K562 (cell line): ENCODE data around the gene ZNF649. TPM values are rescaled to one million over a fixed set of nuclear protein-coding genes. Genes with fewer than 3 reads are reported as not detected.

Experiments used
- ATAC-seq: fragments of 200-7000 bp; cut with Tn5 transposase; 3 replicates; pipeline ENCODE4 v1.9.1; 2020; ENCODE audit warnings: moderate library complexity
- BruUV-seq: library from RNA; stranded (reverse); fragments of 400-500 nt; replicated peaks from 2 replicates; lab custom pipeline; 2021; lab: Mats Ljungman, UMichigan
- CTCF ChIA-PET: fragments of 300-600 bp; formaldehyde crosslinking; extraction: SDS; loops from one replicate; lab custom pipeline; 2021; ENCODE audit warnings: low intra/inter-chr PET ratio; lab: Yijun Ruan, JAX
- POLR2A ChIA-PET: fragments of 300-600, 350-650 bp; sonication (Branson Sonifier 250); formaldehyde crosslinking; extraction: SDS; loops from one replicate; lab custom pipeline; 2021; ENCODE audit warnings: antibody characterized with exemption, inconsistent platforms; lab: Yijun Ruan, JAX
- DNase-seq, 4 experiments: peaks; one replicate each; pipeline versions ENCODE4 v3.0.0 to v3.0.0-alpha.2; 2011 to 2018; ENCODE audit warnings: low spot score in 3 of 4, mixed read lengths in 3 of 4; ENCODE audit errors: extremely low read depth in 1 of 4
- FAIRE-seq: peaks from 2 replicates; lab custom pipeline; 2011; peaks lifted over from hg19 to GRCh38; lab: Jason Lieb, UNC
- H2AFZ ChIP-seq: 2 replicates; pipeline ENCODE4 v1.6.0; 2011; ENCODE audit warnings: low read depth, low read length, control low read depth, inconsistent platforms
- H3K27ac ChIP-seq: fragments of 200-600 bp; 3 replicates; pipeline ENCODE4 v1.8.0; 2011; ENCODE audit warnings: low read depth, mild to moderate bottlenecking, control low read depth, inconsistent platforms, low read length, moderate library complexity, mixed read lengths; ENCODE audit errors: extremely low read depth
- H3K27me3 ChIP-seq, 2 experiments: fragments of 300-600 bp in 1 of 2; 2 replicates in 1 of 2; 3 replicates in 1 of 2; pipeline versions ENCODE4 v1.6.0 to v1.8.0; 2011; ENCODE audit warnings: inconsistent platforms in 2 of 2, low read length in 2 of 2, mild to moderate bottlenecking in 1 of 2, mixed read lengths in 1 of 2, moderate library complexity in 1 of 2; ENCODE audit not compliant: control insufficient read depth in 2 of 2, insufficient read depth in 2 of 2
- H3K36me3 ChIP-seq: fragments of 300-600 bp; 3 replicates; pipeline ENCODE4 v1.8.0; 2011; ENCODE audit warnings: mild to moderate bottlenecking, low read length, inconsistent platforms; ENCODE audit not compliant: control insufficient read depth, insufficient read depth
- H3K4me1 ChIP-seq, 2 experiments: fragments of 200-600 bp in 1 of 2; replicated peaks in 1 of 2; 2 replicates in 1 of 2; 3 replicates in 1 of 2; pipeline versions ENCODE4 v1.5.1 to v1.8.0; 2011; ENCODE audit warnings: inconsistent platforms in 2 of 2, low read length in 2 of 2, mild to moderate bottlenecking in 1 of 2, mixed read lengths in 1 of 2, moderate library complexity in 1 of 2; ENCODE audit not compliant: control insufficient read depth in 2 of 2, insufficient read depth in 2 of 2
- H3K4me2 ChIP-seq: 2 replicates; pipeline ENCODE4 v1.6.1; 2011; ENCODE audit warnings: low read length, control low read depth, inconsistent platforms, mixed read lengths; ENCODE audit not compliant: insufficient read depth
- H3K4me3 ChIP-seq: fragments of 200-600 bp; sonication (generic), shearing (Covaris generic); 2 replicates; pipeline ENCODE4 v1.5.1; 2016; ENCODE audit warnings: control low read depth, inconsistent platforms
- H3K79me2 ChIP-seq: fragments of 200-600 bp; 3 replicates; pipeline ENCODE4 v1.8.0; 2011; ENCODE audit warnings: low read length, inconsistent platforms; ENCODE audit not compliant: control insufficient read depth, insufficient read depth
- H3K9ac ChIP-seq, 2 experiments: 2 replicates each; pipeline versions ENCODE4 v1.6.0 to v1.6.1; 2011; ENCODE audit warnings: low read depth in 2 of 2, low read length in 2 of 2, control low read depth in 1 of 2, inconsistent platforms in 1 of 2, mild to moderate bottlenecking in 1 of 2, mixed read lengths in 1 of 2; ENCODE audit not compliant: insufficient read depth in 1 of 2
- H3K9me1 ChIP-seq: one replicate; pipeline ENCODE4 v1.6.0; 2011; ENCODE audit warnings: inconsistent platforms, mild to moderate bottlenecking, low read length, moderate library complexity; ENCODE audit not compliant: control insufficient read depth, insufficient read depth
- H3K9me3 ChIP-seq: replicated peaks from 2 replicates; pipeline ENCODE4 v1.5.1; 2011; ENCODE audit warnings: low read depth, low read length, inconsistent platforms; ENCODE audit not compliant: control insufficient read depth, insufficient read depth
- H4K20me1 ChIP-seq: replicated peaks from 2 replicates; pipeline ENCODE4 v1.6.1; 2011; ENCODE audit warnings: low read length, inconsistent platforms, mixed read lengths; ENCODE audit not compliant: control insufficient read depth, insufficient read depth
- HINFP ChIP-seq: fragments of 450-650 bp; conservative IDR thresholded peaks from 2 replicates; pipeline ENCODE4 v1.6.1; 2016; ENCODE audit warnings: missing genetic modification characterization, low read depth, mild to moderate bottlenecking, control low read depth, missing compliant biosample characterization
- MCM2 ChIP-seq: fragments of 450-650 bp; IDR thresholded peaks from 2 replicates; pipeline ENCODE4 v1.6.1; 2017; ENCODE audit warnings: low read depth, mild to moderate bottlenecking
- PHF20 ChIP-seq: fragments of 450-650 bp; IDR thresholded peaks from 2 replicates; pipeline ENCODE4 v1.6.1; 2018; ENCODE audit not compliant: partially characterized antibody
- STAT6 ChIP-seq: sonication (generic); formaldehyde crosslinking; IDR thresholded peaks from 2 replicates; pipeline ENCODE4 v1.8.1; 2023; ENCODE audit warnings: mild to moderate bottlenecking, missing genetic modification reagents
- ZC3H8 ChIP-seq: fragments of 450-650 bp; IDR thresholded peaks from 2 replicates; pipeline ENCODE4 v1.6.1; 2017
- ZNF324 ChIP-seq: fragments of 250-450 bp; sonication (Bioruptor Pico); IDR thresholded peaks from 2 replicates; pipeline ENCODE4 v1.4.0; 2020; ENCODE audit warnings: mild to moderate bottlenecking
- ZNF507 ChIP-seq: conservative IDR thresholded peaks from 2 replicates; pipeline ENCODE4 v1.6.1; 2017; ENCODE audit warnings: missing genetic modification characterization, missing compliant biosample characterization
- ZNF696 ChIP-seq: fragments of 250-450 bp; sonication (Bioruptor Pico); conservative IDR thresholded peaks from 2 replicates; pipeline ENCODE4 v1.4.0; 2020; ENCODE audit warnings: mild to moderate bottlenecking, moderate library complexity
- in situ Hi-C: fragments of 300-500 bp; cut with MboI; formaldehyde crosslinking; loops from 4 replicates; pipeline ENCODE4 v1.15.0; 2018; ENCODE audit warnings: inconsistent platforms, mixed read lengths
- intact Hi-C: fragments of 100-400 bp; cut with micrococcal nuclease; formaldehyde crosslinking; loops from 2 replicates; pipeline ENCODE4 v1.14.2; 2022
- polyA plus RNA-seq, 8 experiments: library from polyadenylated mRNA; depleted of rRNA in 4 of 8; stranded (reverse) in 5 of 8; unstranded in 3 of 8; fragments of >200 nt; fragmentation: Nextera tagmentation in 2 of 8; fragmentation: Illumina TruSeq in 1 of 8; extraction: Ambion mirVana in 2 of 8; extraction: Trizol in 1 of 8; gene quantifications; 2 replicates each; pipeline versions ENCODE4 v1.2.1 to v1.2.3, GENCODE V29; 2011 to 2014; ENCODE audit warnings: inconsistent platforms in 1 of 8, missing spikeins in 1 of 8
- total RNA-seq, 7 experiments: library from RNA; depleted of rRNA in 6 of 7; stranded (reverse); fragments of >200 nt in 6 of 7; fragmentation: Illumina TruSeq in 2 of 7; extraction: Trizol in 2 of 7; gene quantifications; 2 replicates each; pipeline versions ENCODE4 v1.2.1 to v1.2.3, GENCODE V29; 2011 to 2021; ENCODE audit warnings: low replicate concordance in 1 of 7

ZNF649 gene
- total and polyA plus RNA-seq, 9 of the 15 experiments (the other 6 are each of a cell fraction or from before 2014, with no cell fraction given), result 1.4 to 14.9 (median 8.3) TPM

- Histone ChIP-seq H3K4me2 (no peak overlapping the region), H3K4me3 (no peak overlapping the region), H4K20me1 (no peaks in the 10 kb centered on the region), H3K36me3 (peaks cover 62% of the 10 kb centered on the region), H3K79me2 (no peaks in the 10 kb centered on the region; the same call in 2 of the 3 replicates), H2AFZ (no peak overlapping the region)
- in situ Hi-C loops (no loop called here), intact Hi-C loops (no loop called here)
- CTCF ChIA-PET, result no interaction called here
- TF ChIP-seq HINFP (tag) (no peak), PHF20 (no peak), STAT6 (CRISPR knock-in tag) (no peak), MCM2 (no peak), ZNF324 (no peak), ZC3H8 (no peak), ZNF696 (CRISPR knock-in tag) (no peak), ZNF507 (tag) (peak; percentile 54; the same call in 1 of the 2 replicates)
- TF ChIP-seq, all 486 proteins: peak for 1
- Histone ChIP-seq H3K9me1 (no peaks in the 10 kb centered on the region), H3K4me1 (peaks cover 0 to 3% of the 10 kb centered on the region in 2 experiments; a peak in 1 of 5 replicates), H3K9ac (no peak overlapping the region), H3K27me3 (no peaks in the 10 kb centered on the region), H3K9me3 (peaks cover 41% of the 10 kb centered on the region), H3K27ac (no peak overlapping the region)
- FAIRE-seq (no peak), DNase-seq (no peak), ATAC-seq (no peak)
- POLR2A ChIA-PET, result no interaction called here
- no TSS peak for BruUV-seq
Measured at GRCh38 chr19:51889934-51890333, 14.9 kb downstream of the ZNF649 start.
